GM19372 (cell line): ENCODE results near the gene SPTBN1.
A peak's percentile ranks its signal among the peaks of the same experiment; 100 is the strongest.
"Not testable (repeated sequence)": the region's sequence is repeated elsewhere in the genome, so short reads cannot be mapped to it uniquely, and the experiment has no call there.

Source experiments
- ATAC-seq: cut with Tn5 transposase; IDR thresholded peaks from one replicate; pipeline ENCODE4 v1.9.1; 2021; ENCODE audit warnings: mild to moderate bottlenecking, low read depth, moderate library complexity; ENCODE audit not compliant: unreplicated experiment

Gene SPTBN1

DNA sequence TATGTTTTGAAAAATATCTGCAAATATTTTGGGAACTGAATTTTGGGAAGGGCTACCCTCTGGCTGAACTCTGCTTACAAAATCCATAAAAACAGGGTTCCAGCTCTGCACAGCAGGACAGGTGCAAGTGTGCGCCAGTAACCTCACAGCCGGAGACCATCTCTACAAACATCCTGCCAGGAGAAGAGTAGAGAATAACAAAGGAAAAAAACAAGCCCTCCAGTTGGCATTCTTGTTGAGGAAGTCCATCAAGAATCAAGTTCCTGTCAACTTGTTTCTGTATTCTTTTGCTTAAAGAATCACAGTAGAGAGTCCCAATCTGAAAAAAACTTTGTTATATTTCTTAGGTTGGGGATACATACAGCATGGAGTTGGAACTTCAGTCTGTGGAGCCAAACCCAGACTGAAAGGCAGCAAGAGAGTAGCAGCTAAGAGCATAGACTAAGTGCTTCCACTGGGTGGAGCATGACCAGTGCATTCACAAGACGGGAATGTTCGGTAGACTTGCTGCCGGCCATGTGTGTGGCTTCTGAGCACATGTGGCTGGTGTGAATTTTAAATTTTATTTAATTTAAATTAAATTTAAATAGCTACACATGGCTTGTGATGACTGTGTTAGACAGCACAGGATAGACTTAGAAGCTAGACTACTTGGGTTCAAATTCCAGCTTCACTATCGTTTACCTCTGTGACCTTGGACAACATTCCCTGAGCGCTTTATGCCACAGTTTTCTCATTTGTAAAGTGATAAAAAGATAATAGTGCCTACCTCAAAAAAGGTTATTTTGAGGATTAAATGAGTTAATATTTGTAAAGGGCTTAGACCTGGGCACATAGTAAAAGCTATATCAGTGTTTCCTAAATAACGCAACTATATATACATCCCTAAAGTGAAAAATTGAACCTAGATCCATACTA is 41.9 kb downstream of the SPTBN1 start:
- no peak for ATAC-seq

DNA sequence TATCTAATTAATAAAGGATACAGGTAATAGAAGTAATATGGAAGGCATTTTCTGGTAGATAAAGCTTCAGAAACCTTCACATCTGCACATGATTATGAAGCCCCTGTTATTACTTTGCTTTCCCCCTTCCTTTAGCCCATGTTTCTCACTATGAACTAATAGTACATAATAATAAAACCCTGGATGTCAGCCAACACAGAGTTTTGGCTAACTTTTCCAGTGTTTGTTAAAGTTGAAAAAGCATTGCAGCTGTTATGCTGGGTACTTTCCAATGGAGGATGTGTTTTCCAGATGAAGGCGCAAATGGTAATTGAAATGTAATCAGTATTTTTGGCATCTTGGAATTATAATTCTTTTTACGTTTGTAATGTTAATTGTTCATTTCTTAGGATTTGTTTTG is 43.5 kb downstream of the SPTBN1 start:
- no peak for ATAC-seq

DNA sequence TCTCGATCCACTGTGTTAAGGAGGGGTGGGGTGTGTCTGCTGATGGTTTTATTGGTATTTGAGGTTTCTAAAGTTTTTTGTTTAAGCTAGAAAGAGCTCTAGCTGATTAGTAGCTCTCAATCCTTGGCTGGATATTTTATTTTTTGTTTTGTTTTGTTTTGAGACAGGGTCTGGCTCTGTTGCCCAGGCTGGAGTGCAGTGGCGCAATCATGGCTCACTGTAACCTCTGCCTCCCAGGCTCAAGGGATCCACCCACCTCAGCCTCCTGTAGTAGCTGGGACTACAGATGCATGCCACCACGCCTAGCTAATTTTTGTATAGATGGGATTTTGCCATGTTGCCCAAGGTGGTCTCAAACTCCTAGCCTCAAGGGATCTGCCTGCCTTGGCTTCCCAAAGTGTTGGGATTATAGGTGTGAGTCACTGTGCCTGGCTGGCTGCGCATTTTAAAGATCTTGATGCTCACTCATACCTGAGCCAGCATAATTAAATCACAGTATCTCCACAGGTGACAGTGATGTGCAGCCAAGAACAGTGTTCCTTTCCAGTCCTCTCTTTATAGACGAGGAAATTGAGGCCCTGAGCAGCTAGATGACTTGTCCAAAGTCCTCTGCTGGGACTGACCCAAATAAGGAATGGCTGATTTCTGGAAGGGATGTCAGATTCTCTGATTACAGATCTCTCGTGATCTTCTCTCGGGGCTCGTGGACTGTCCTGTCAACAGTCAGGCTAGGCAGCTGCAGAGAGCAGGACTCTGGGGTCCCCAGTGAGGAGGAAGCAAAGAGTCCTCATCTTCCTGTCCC is 44.5 kb downstream of the SPTBN1 start:
- ATAC-seq: no peak

DNA sequence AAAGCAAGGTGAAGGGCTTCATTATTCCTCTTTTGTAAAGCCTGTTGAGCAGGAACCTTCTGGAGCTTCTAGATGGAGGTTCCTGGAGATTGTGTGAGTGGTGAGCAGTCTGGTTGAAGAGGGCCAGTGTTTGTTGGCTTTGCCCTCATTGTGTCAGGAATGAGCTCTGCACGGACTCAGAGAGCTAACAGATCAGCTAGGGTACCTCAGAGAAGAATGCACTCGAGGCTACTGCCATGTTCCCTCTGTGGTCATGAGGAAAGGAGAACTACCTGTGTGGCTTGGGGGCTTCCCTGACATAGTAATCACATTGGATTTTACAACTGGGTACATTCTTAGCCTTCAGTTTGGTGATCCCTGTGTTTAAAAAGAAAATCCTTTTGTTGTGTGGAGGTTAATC is 46.6 kb downstream of the SPTBN1 start:
- no peak for ATAC-seq

DNA sequence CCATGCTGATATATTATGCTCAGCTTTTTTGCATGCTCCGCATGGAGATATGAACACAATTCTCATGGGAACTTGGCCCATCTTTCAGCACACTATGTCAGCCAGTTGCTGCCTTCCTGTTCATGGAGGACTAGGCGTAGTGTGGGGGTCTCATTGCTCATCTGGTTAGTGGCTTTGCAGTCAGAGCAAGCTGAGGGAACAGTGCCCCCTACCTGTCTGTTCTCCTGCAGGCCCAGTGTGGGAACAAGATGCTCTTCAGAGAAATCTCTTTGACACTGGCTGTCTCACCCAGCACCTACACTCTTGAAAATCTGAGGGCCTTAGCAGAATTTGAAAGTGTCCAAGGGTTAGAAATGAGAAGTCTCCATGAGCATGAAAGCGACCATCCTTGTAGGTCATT is 47.1 kb downstream of the SPTBN1 start:
- no peak for ATAC-seq

DNA sequence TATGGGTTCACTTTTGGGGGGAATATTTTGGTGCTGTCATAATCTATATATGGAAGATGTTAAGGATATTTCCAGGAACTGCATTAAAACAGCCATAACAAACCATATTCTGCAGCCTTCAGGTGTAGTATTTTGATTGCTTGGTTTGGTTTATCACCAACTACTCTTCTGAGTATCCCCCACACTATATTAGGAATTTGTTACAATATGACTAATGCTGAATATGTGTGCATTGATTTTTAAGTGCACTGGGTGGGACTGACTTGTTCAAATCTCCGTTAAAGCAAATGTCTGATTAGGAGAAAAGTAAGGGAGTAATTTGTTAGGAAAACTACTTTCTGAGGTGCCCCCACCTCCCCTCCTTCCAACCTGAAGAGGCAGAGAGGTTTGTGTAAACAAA is 47.7 kb downstream of the SPTBN1 start:
- no peak for ATAC-seq

DNA sequence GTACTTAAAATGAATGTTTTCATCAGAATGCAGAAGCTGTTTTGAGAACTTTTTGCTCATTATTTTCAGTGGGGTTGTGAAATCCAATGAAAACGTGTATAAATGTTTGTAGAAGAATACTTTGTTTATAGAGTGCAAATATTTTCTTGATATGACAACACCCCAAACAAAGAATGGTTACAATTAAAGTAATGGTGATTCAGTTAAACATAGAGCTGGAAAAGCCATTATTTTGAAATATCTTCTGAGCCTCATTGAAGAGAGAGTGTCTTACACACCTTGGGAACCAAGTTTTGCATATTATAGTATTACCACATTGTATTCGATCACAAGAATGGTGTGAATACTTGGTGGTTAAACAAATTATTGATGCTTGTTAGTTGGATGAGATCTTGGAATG is 48.7 kb downstream of the SPTBN1 start:
- no peak for ATAC-seq

DNA sequence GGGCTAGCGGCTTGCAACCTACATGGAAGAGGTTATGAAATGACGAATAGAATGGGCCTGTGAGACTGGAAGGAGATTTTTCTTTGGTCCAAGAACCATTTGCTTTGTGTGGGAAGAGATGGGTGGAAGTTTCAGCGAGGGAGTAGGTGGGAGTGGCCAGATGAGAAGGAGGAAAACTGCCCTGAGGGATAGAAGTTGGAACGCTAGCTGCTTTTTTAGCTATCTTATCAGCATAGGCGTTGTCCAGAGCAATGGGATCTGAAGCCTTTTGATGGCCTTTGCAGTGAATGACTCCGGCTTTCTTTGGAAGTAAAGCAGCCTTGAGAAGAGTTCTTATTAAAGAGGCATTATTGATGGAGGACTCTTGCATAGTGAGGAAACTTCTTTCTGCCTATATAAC is 52.4 kb downstream of the SPTBN1 start:
- no peak for ATAC-seq

DNA sequence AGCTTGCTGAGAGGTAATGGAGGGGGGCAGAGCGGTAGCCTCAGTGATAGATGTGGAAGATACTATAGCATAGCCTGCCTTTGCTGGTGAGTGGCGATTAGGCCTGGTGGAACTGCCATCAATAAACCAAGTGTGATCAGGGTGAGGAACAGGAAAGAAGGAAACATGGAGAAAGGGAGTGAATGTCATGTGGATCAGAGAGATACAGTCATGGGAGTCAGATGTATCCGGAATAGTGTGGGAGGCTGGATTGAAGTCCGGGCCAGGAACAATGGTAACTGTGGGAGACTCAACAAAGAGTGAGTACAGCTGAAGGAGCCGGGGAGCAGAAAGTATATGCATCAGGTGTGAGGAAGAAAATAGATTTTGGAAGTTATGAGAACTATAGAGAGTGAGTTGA is 52.9 kb downstream of the SPTBN1 start:
- ATAC-seq: not testable (repeated sequence)

DNA sequence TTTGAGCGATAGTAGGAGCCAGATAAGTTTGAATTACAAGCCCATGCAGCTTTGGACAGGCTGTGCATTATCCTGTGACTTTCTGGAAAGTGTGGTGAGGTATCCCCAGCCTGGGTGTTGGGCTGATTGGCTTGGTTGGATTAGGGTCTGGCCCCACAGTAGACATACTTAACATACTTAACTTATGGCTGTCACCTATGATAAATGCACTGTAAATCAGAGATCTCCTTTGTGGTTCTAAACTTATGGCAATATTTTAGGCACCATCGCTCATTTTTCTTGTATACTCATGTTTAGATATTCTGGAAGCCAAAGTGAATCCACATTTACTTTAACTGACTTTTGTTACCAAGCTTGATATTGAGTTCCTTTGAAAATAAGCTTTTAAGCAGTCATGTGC is 54.8 kb downstream of the SPTBN1 start:
- ATAC-seq: no peak

DNA sequence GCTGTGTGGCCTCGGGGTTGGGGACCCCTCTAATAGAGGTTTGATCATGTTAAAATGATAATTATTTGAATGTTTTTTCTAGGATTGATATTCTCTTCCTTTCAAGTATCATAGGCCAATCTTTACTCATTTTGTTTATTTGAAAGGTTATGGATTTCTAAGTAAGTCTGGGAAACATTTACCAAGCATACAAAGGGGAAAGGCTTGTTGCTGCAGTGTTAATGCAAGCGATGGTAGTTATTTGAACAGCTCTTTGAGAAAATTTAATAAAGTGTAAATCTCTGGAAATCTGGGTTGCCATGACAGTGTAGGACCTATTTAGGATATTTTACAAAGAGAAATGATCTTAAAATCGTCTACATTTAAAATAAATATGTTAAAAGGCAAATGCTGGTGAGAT is 56.1 kb downstream of the SPTBN1 start:
- no peak for ATAC-seq

DNA sequence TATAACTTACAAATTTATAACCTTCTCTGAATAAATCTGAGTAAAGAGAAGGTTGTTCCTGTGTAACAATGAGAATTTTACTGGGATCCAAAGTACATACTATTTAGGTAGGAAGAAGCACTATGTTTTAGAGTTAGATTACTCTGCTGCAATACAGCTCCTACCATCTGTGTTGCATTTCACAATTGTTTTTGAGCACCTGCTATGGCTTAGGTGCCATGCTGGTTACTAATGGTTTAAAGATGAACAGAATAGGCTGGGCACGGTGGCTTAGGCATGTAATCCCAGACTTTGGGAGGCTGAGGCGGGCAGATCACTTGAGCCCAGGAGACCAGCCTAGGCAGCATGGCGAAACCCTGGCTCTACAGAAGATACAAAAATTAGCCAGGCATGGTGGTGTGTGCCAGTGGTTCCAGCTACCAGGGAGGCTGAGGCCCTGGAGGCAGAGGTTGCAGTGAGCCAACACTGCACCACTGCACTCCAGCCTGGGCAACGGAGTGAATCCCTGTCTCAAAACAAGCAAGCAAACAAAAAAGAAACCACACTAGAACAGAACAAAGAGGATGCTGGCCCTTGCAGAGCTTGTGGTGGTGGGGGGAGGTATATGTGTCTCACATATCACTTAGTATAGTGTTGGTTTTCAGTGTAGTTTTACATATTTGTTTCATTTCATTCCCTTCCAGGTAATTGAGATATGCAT is 56.7 kb downstream of the SPTBN1 start:
- ATAC-seq: no peak

DNA sequence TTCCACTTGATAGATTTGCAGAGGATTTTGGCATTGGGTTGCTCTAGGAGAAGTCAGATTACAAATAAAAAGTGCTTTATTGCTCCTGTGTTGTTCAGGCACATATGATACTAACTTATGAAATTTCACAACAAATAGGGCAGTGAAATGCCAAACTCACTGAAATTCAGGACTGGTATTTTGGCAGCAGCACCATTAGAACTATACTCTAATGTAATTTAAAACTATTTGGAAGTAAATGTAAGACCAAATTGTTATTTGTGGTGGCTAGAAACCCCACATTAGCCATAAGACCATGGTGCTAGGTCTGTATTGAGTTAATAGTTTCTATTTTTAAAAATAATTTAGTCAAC is 57.2 kb downstream of the SPTBN1 start:
- ATAC-seq: no peak

DNA sequence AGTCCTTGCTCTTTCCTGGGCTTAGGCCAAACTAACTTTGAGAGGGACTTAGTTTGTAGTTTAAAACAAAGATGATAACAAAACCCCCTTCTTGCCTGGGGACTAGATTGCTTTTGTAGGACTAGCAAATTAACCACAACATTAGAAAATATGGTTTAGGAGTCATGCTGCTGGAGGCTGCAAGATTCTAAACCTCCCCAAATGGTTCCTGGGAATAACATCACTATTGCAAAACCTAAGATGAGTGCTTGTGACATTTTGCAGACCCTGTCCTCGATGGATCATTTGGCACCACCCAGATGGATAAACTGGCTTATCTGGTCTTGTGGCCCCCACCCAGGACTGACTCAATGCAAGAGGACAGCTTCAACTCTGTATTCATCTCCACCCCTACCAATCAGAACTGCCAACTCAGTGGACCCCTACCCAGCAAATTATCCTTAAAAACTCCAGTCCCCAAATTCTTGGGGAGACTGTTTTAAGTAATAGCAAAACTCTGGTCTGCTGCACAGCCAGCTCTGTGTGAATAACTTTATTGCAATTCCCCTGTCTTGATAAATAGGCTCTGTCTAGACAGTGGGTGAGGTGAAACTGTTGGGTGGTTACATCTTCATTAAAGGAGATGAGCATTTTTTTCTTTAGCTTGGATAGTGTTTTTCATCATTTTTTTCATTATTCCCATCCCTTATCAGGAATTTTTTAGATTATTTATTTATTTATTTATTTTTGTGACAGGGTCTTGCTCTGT is 58.9 kb downstream of the SPTBN1 start:
- no peak for ATAC-seq

DNA sequence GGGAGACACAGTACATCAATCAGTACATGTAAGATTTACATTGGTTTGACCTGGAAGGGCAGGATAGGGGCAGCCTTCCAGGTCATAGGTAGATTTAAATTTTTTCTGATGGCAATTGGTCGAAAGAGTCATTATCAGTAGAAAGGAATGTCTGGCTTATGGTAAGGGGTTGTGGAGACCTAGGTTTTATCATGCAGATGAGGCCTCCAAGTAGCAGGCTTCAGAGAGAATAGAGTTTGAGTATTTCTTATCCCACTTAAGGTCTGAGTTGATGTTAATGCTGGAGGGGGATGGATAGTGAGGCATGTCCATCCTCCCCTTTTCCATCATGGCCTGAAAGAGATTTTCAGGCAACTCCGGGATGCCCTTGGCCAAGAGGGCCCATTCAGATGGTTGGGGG is 60.7 kb downstream of the SPTBN1 start:
- ATAC-seq: no peak

DNA sequence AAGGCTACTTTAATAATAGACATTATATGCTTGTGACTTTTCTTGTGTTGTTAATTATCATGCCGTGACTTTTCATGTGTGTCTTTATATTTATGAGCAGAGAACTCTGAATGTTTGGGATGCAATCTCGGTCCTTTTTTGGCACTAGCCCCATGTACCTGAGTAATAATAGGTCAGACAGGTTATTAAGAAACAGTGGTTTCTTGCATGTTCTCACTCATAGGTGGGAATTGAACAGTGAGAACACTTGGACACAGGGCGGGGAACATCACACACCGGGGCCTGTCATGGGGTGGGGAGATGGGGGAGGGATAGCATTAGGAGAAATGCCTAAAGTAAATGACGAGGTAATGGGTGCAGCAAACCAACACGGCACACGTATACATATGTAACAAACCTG is 61.9 kb downstream of the SPTBN1 start:
- ATAC-seq: not testable (repeated sequence)

DNA sequence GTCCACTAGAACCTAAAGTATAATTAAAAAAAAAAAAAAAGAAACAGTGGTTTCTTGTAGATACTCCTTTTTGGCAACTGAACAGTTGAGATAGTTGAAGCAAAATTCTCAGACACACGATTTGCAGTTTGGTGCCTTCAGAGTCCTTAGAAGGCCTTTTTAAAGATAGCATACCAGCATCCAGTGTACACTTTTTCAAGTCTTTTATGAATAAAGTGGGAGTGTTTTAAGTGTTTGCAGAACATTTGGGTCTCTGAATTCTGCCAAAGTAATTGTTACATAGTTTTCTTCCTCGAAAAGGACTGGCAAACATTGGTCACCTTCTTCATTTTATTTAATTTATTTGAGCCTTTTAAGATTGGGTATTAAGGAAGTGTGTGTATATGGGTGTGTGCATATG is 62.3 kb downstream of the SPTBN1 start:
- ATAC-seq: no peak

DNA sequence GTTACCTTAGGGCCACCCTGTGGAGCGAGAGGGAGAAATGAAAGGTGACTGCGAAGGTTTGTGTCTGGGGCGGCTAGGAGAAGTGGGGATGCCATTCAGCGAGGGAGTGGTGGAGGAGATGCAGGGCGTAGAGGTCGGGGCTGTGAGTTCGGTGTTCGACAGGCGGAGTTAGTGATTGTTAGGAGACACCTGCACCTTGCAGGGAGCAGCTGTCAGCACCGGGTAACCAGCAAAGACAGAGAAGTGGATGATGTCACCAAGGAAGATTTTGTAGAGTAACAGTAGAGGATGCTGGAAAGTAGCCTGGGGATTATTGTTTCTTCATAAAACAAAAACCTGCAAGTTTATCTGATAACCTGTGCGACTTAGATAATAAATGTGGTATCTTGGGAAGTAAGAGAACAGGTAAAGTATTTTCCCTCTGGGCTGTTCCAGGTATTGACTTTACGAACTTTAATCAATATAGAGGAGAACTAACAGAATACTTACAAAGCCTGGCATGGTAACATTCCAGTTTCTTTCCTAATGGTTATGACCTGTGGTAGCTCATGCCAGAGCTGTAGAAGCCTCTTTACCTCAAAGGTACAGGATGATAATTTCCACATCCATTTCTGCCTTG is 63.8 kb downstream of the SPTBN1 start:
- no peak for ATAC-seq

DNA sequence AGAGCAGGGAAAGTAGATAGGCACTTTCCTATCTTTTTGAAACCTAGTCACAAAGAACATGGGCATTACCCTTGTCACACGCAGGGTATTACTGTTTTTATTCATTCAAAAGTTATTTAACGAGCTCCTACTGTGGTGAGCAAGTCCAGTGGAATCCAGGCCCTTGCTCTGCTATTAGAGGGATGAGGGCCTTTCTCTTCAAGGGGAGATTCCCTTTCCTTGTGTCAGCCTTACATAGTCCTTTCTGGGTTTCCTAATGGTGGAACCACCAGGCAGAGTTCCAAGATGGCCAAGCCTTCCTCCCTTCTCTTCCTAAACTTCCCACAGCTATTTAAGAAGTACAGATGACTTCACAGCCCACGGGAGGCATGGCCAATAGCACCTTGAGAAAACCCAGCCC is 64.6 kb downstream of the SPTBN1 start:
- no peak for ATAC-seq

DNA sequence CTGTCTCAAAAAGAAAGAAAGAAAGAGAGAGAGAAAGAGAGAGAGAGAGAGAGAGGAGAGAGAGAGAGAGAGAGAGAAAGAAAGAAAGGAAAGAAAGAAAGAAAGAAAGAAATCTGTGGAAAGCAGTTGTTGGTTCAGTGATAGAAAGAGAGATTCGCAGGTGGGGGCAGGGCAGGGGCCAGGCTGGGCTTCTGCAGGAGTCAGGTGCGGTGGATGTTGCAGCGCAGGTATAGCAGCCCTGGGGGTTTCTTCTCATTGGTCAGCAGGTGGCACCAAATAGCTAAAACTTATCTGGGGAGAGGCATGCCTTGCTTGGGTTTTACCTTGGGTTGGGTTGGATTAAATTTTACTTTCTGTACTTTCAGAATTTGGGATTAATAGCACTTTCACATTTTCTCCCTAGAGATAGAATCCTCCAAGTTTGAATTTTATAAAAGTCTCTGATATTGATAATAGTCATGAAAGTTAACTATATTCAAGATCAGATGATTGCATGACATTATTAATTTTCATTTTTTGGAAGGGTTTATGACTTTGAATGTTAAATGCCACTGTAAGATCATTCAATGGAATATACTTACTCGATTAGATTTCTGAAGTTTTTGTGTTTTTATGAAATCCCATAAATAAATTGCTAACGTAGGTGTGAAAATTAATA is 66.6 kb downstream of the SPTBN1 start:
- ATAC-seq: peak; percentile 63
